Measurements from ENCODE around the gene DENND5A.

GRCh38 chr11:9266132-9266736, 1.1 kb upstream of the DENND5A start:
- no peak for TF ChIP-seq BACH1 (tag; IDR thresholded peaks at IDR 0.05)
- no peak for TF ChIP-seq HDAC6 (IDR thresholded peaks at IDR 0.05; ENCODE audit: low read depth, low read length)
- no peak for TF ChIP-seq KAT7 (CRISPR knock-in tag; IDR thresholded peaks at IDR 0.05; ENCODE audit: borderline replicate concordance)
- TF ChIP-seq KDM4B (IDR thresholded peaks at IDR 0.05; ENCODE audit: borderline replicate concordance in 2 of 2, low read depth in 1 of 2) = no peak
- no peak for TF ChIP-seq HOMEZ (CRISPR knock-in tag; IDR thresholded peaks at IDR 0.05)
- TF ChIP-seq, protein P1, sequence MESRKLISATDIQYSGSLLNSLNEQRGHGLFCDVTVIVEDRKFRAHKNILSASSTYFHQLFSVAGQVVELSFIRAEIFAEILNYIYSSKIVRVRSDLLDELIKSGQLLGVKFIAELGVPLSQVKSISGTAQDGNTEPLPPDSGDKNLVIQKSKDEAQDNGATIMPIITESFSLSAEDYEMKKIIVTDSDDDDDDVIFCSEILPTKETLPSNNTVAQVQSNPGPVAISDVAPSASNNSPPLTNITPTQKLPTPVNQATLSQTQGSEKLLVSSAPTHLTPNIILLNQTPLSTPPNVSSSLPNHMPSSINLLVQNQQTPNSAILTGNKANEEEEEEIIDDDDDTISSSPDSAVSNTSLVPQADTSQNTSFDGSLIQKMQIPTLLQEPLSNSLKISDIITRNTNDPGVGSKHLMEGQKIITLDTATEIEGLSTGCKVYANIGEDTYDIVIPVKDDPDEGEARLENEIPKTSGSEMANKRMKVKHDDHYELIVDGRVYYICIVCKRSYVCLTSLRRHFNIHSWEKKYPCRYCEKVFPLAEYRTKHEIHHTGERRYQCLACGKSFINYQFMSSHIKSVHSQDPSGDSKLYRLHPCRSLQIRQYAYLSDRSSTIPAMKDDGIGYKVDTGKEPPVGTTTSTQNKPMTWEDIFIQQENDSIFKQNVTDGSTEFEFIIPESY (CRISPR knock-in tag; IDR thresholded peaks at IDR 0.05) = no peak
- no peak for TF ChIP-seq RAD51 (IDR thresholded peaks at IDR 0.05; ENCODE audit: borderline replicate concordance, low read depth)
- no peak for TF ChIP-seq NR1H2 (CRISPR knock-in tag; IDR thresholded peaks at IDR 0.05)
- TF ChIP-seq POLR2A (conservative IDR thresholded peaks at IDR 0.05) = no peak
- TF ChIP-seq ESRRA (IDR thresholded peaks at IDR 0.05; ENCODE audit: borderline replicate concordance, low read depth) = no peak
